Stomach smooth muscle (tissue), 2 donors: ENCODE measurements around the gene WDR7.

Experiments
- H3K27ac ChIP-seq: one replicate; pipeline ENCODE4 v1.7.0; 2013; ENCODE audit warnings: mild to moderate bottlenecking, low read length, inconsistent platforms
- H3K27me3 ChIP-seq, 2 donors: one replicate each; pipeline ENCODE4 v1.7.0; 2013; ENCODE audit warnings: low read length in 2 of 2; ENCODE audit not compliant: insufficient read depth in 2 of 2, control insufficient read depth in 1 of 2
- H3K36me3 ChIP-seq, 2 donors: one replicate each; pipeline ENCODE4 v1.7.0; 2013; ENCODE audit warnings: low read length in 2 of 2; ENCODE audit not compliant: control insufficient read depth in 2 of 2, insufficient read depth in 2 of 2
- H3K4me1 ChIP-seq: one replicate; pipeline ENCODE4 v1.7.0; 2013; ENCODE audit warnings: low read length; ENCODE audit not compliant: control insufficient read depth, insufficient read depth
- H3K4me3 ChIP-seq, 2 donors: one replicate each; pipeline ENCODE4 v1.7.0; 2013; ENCODE audit warnings: low read length in 2 of 2
- H3K9ac ChIP-seq, 2 donors: one replicate each; pipeline ENCODE4 v1.7.0; 2013; ENCODE audit warnings: low read length in 2 of 2, mild to moderate bottlenecking in 1 of 2
- H3K9me3 ChIP-seq, 2 donors: one replicate each; pipeline ENCODE4 v1.7.0; 2013; ENCODE audit warnings: low read length in 2 of 2; ENCODE audit not compliant: control insufficient read depth in 2 of 2
- donor health status: healthy.
- donor health status: Pancreatic carcinoma.

Gene WDR7

GRCh38 chr18:56684277-56684676 lies 33.1 kb downstream of the WDR7 start:
- no peaks in the 10 kb centered on the region for H3K27me3 ChIP-seq
- no peak overlapping the region for H3K4me3 ChIP-seq
- no peak overlapping the region for H3K9ac ChIP-seq
- H3K4me1 ChIP-seq = no peaks in the 10 kb centered on the region
- H3K27ac ChIP-seq = no peak overlapping the region
- H3K36me3 ChIP-seq = peaks cover 6 to 10% of the 10 kb centered on the region in 2 donors
- H3K9me3 ChIP-seq = no peaks in the 10 kb centered on the region

GRCh38 chr18:56691530-56691929 lies 40.4 kb downstream of the WDR7 start:
- Histone ChIP-seq H3K36me3 (peaks cover 10 to 14% of the 10 kb centered on the region in 2 donors), H3K27ac (no peak overlapping the region), H3K4me1 (no peaks in the 10 kb centered on the region), H3K9me3 (no peaks in the 10 kb centered on the region), H3K4me3 (no peak overlapping the region), H3K27me3 (no peaks in the 10 kb centered on the region), H3K9ac (no peak overlapping the region)

- no peaks in the 10 kb centered on the region for H3K9me3 ChIP-seq
- H3K4me3 ChIP-seq = no peak overlapping the region
- H3K27ac ChIP-seq = no peak overlapping the region
- no peak overlapping the region for H3K9ac ChIP-seq
- no peaks in the 10 kb centered on the region for H3K27me3 ChIP-seq
- peaks cover 6 to 7% of the 10 kb centered on the region in 2 donors for H3K36me3 ChIP-seq
- no peaks in the 10 kb centered on the region for H3K4me1 ChIP-seq
Observed at GRCh38 chr18:56696966-56697365, 45.8 kb downstream of the WDR7 start.

GRCh38 chr18:56702946-56703345 lies 51.8 kb downstream of the WDR7 start:
- H3K4me3 ChIP-seq = no peak overlapping the region
- no peaks in the 10 kb centered on the region for H3K27me3 ChIP-seq
- H3K4me1 ChIP-seq = no peaks in the 10 kb centered on the region
- H3K36me3 ChIP-seq = peaks cover 0 to 3% of the 10 kb centered on the region in 2 donors
- no peaks in the 10 kb centered on the region for H3K9me3 ChIP-seq
- no peak overlapping the region for H3K27ac ChIP-seq
- H3K9ac ChIP-seq = no peak overlapping the region

GRCh38 chr18:56709463-56709862 lies 58.3 kb downstream of the WDR7 start:
- Histone ChIP-seq H3K9ac (no peak overlapping the region), H3K4me3 (no peak overlapping the region), H3K9me3 (no peaks in the 10 kb centered on the region), H3K4me1 (no peaks in the 10 kb centered on the region), H3K27me3 (no peaks in the 10 kb centered on the region), H3K27ac (no peak overlapping the region), H3K36me3 (peaks cover 0 to 3% of the 10 kb centered on the region in 2 donors)

- Histone ChIP-seq H3K27ac (no peak overlapping the region), H3K36me3 (peaks cover 0 to 3% of the 10 kb centered on the region in 2 donors), H3K4me1 (no peaks in the 10 kb centered on the region), H3K27me3 (no peaks in the 10 kb centered on the region), H3K9me3 (no peaks in the 10 kb centered on the region), H3K9ac (no peak overlapping the region), H3K4me3 (no peak overlapping the region)
Observed at GRCh38 chr18:56711708-56712445, 60.7 kb downstream of the WDR7 start.

- Histone ChIP-seq H3K9ac (no peak overlapping the region), H3K4me3 (no peak overlapping the region), H3K4me1 (no peaks in the 10 kb centered on the region), H3K36me3 (no peaks in the 10 kb centered on the region), H3K9me3 (no peaks in the 10 kb centered on the region), H3K27me3 (no peaks in the 10 kb centered on the region), H3K27ac (no peak overlapping the region)
Observed at GRCh38 chr18:56712761-56713160, 61.6 kb downstream of the WDR7 start.

GRCh38 chr18:56715121-56715520 lies 64.0 kb downstream of the WDR7 start:
- Histone ChIP-seq H3K4me1 (no peaks in the 10 kb centered on the region), H3K27me3 (no peaks in the 10 kb centered on the region), H3K4me3 (no peak overlapping the region), H3K27ac (no peak overlapping the region), H3K9me3 (no peaks in the 10 kb centered on the region), H3K9ac (no peak overlapping the region), H3K36me3 (peaks cover 0 to 8% of the 10 kb centered on the region in 2 donors)

GRCh38 chr18:56716692-56717146 lies 65.6 kb downstream of the WDR7 start:
- Histone ChIP-seq H3K27me3 (no peaks in the 10 kb centered on the region), H3K4me3 (no peak overlapping the region), H3K9ac (no peak overlapping the region), H3K9me3 (no peaks in the 10 kb centered on the region), H3K27ac (no peak overlapping the region), H3K36me3 (peaks cover 4 to 8% of the 10 kb centered on the region in 2 donors), H3K4me1 (no peaks in the 10 kb centered on the region)

GRCh38 chr18:56721031-56721430 lies 69.9 kb downstream of the WDR7 start:
- Histone ChIP-seq H3K4me3 (no peak overlapping the region), H3K9ac (no peak overlapping the region), H3K9me3 (no peaks in the 10 kb centered on the region), H3K36me3 (peaks cover 4 to 13% of the 10 kb centered on the region in 2 donors), H3K4me1 (no peaks in the 10 kb centered on the region), H3K27me3 (no peaks in the 10 kb centered on the region), H3K27ac (no peak overlapping the region)

GRCh38 chr18:56721491-56721890 lies 70.3 kb downstream of the WDR7 start:
- Histone ChIP-seq H3K4me3 (no peak overlapping the region), H3K36me3 (peaks cover 4 to 13% of the 10 kb centered on the region in 2 donors), H3K27me3 (no peaks in the 10 kb centered on the region), H3K9me3 (no peaks in the 10 kb centered on the region), H3K9ac (no peak overlapping the region), H3K4me1 (no peaks in the 10 kb centered on the region), H3K27ac (no peak overlapping the region)
